Small intestine (tissue), 7 donors: ENCODE results near the gene FAM228B. TPM values are rescaled to one million over a fixed set of nuclear protein-coding genes. Genes with fewer than 3 reads are reported as not detected.

ENCODE experiments used
- DNase-seq, 2 donors: peaks; one replicate each; pipeline versions ENCODE4 v3.0.0 to v3.0.0-alpha.2; 2013
- FAIRE-seq: peaks from 2 replicates; lab custom pipeline; 2012; peaks lifted over from hg19 to GRCh38; lab: Jason Lieb, UNC
- H3K27ac ChIP-seq, 3 donors: one replicate each; pipeline ENCODE4 v1.5.1; 2013; ENCODE audit warnings: low read length in 2 of 3, mild to moderate bottlenecking in 2 of 3, control low read depth in 1 of 3, inconsistent platforms in 1 of 3, low read depth in 1 of 3, moderate library complexity in 1 of 3
- H3K27me3 ChIP-seq, 3 donors: one replicate each; pipeline ENCODE4 v1.6.1; 2013; ENCODE audit warnings: low read length in 3 of 3, inconsistent platforms in 1 of 3; ENCODE audit not compliant: control insufficient read depth in 3 of 3, insufficient read depth in 3 of 3
- H3K36me3 ChIP-seq, 3 donors: one replicate each; pipeline ENCODE4 v1.6.1; 2013; ENCODE audit warnings: low read length in 3 of 3, inconsistent platforms in 1 of 3, low read depth in 1 of 3, mild to moderate bottlenecking in 1 of 3, moderate library complexity in 1 of 3; ENCODE audit not compliant: control insufficient read depth in 3 of 3, insufficient read depth in 2 of 3
- H3K4me1 ChIP-seq, 3 donors: one replicate each; pipeline ENCODE4 v1.6.1; 2013; ENCODE audit warnings: low read length in 2 of 3, inconsistent platforms in 1 of 3, low read depth in 1 of 3, mild to moderate bottlenecking in 1 of 3, moderate library complexity in 1 of 3; ENCODE audit not compliant: control insufficient read depth in 3 of 3, insufficient read depth in 2 of 3
- H3K4me3 ChIP-seq, 3 donors: one replicate each; pipeline ENCODE4 v1.5.1; 2013; ENCODE audit warnings: low read length in 3 of 3, control low read depth in 1 of 3, inconsistent platforms in 1 of 3, low read depth in 1 of 3, mild to moderate bottlenecking in 1 of 3, moderate library complexity in 1 of 3
- H3K9me3 ChIP-seq, 2 donors: one replicate each; pipeline ENCODE4 v1.6.1; 2013; ENCODE audit warnings: low read depth in 1 of 2, low read length in 1 of 2; ENCODE audit not compliant: control insufficient read depth in 2 of 2, insufficient read depth in 1 of 2
- WGBS, 3 donors: extraction: QIAGEN DNeasy Blood & Tissue Kit; methylation state at CpG; one replicate each; pipeline ENCODE4 v1.1.7; 2013; 5-methylcytosine and 5-hydroxymethylcytosine counted together
- polyA plus RNA-seq, 4 donors: library from polyadenylated mRNA; stranded (reverse) in 3 of 4; unstranded in 1 of 4; fragments of 200-250 nt in 3 of 4; fragments of 120-200 nt in 1 of 4; gene quantifications; one replicate each; pipeline versions ENCODE4 v1.2.1 to v1.2.3, GENCODE V29; 2013
- donor health status: healthy with polysubstance abuse.
- donor health status: control.
- donor health status: control.
- donor health status: Bipolar disorder and iron deficiency.
- donor health status: healthy.

The FAM228B gene
- polyA plus RNA-seq, 4 donors = 2.9 to 8.4 (median 3.9) TPM

DNA sequence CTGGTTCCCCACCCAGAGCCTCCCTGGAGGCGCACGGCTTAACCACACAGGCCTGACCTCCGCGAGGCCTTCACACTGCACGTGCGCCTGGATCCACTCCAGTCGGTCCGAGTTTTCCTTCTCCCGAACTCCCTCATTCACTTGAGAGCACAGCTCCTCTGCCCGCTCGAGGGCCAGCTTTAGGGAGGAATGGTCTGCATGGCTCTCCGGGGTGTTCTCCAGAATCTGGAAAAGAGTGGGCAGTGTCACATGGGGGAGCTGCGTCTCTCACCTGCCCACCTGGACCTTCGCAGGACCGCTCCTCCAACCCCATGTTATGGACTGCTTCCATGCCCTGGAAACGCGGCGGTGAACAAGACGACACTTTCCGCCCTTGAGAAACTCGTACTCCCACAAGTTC lies 87.5 kb downstream of the FAM228B start:
- no peak overlapping the region for H3K27ac ChIP-seq
- WGBS, 3 donors = 96 to 97% (median 97%) methylated on average over 21 of the region's 21 CpGs
- H3K36me3 ChIP-seq = peaks cover 22 to 63% (median 35%) of the 10 kb centered on the region in 3 donors
- H3K4me3 ChIP-seq = no peak overlapping the region
- H3K4me1 ChIP-seq = no peaks in the 10 kb centered on the region
- H3K9me3 ChIP-seq = no peaks in the 10 kb centered on the region
- no peaks in the 10 kb centered on the region for H3K27me3 ChIP-seq
- DNase-seq (no peak), FAIRE-seq (no peak)

DNA sequence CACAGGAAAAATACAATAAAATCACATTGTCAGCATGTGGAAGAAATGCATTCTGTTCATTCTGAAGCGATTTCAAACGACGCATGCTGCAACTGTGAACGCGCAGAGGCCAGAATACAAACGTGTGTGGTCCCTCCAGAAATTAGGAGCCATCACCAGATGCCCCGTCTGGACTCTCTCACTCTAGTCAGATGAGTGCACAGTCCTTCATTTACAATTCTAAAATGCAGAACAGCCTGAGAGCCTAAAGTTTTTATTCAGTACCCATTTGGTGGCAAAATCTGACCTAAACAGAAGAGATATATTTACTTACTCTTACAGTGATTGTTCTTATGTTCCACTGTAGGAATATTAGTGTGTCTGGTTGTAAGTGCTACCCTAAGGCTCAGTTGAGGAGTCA lies 88.1 kb downstream of the FAM228B start:
- WGBS, 3 donors = 73 to 88% (median 82%) methylated on average over 7 of the region's 7 CpGs
- peaks cover 20 to 67% (median 33%) of the 10 kb centered on the region in 3 donors for H3K36me3 ChIP-seq

DNA sequence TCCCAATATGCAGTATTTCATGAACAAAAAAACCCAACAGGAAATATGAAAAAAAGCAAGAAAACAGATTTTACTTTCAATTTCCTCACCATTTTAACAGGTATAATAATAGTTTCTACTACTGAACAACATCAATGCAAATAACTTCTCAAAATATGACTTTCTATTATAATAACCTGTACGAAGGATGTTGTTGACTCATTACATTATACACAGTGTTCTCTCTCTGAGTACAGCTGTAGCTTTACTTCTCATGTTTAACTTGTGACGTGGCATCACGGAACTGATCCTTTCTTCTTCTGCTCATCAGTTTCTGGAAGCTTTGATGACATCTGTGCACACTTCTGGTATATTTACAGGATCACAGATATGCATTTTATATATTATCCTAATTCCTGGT lies 91.6 kb downstream of the FAM228B start:
- no peaks in the 10 kb centered on the region for H3K27me3 ChIP-seq
- no peaks in the 10 kb centered on the region for H3K9me3 ChIP-seq
- H3K4me3 ChIP-seq = no peak overlapping the region
- no peak for DNase-seq
- peaks cover 14 to 48% (median 14%) of the 10 kb centered on the region in 3 donors for H3K36me3 ChIP-seq
- no peaks in the 10 kb centered on the region for H3K4me1 ChIP-seq
- FAIRE-seq = no peak
- 81 to 86% (median 82%) methylated on average over 3 of the region's 3 CpGs for WGBS, 3 donors
- no peak overlapping the region for H3K27ac ChIP-seq

More for the DNA sequence above, 88.1 kb downstream of the FAM228B start:
- Histone ChIP-seq H3K27ac (no peak overlapping the region), H3K4me3 (no peak overlapping the region), H3K27me3 (no peaks in the 10 kb centered on the region), H3K9me3 (no peaks in the 10 kb centered on the region), H3K4me1 (no peaks in the 10 kb centered on the region)
- no peak for FAIRE-seq
- DNase-seq = no peak

Other genes with a start within 250 kb of the FAM228B start
- gene ATAD2B, start 196.3 kb upstream of the FAM228B start, polyA plus RNA-seq = 10 to 100 TPM in 1 of 4 donors, 1 to 10 TPM in 3; 4.0 to 12.3 (median 6.9) TPM
- gene UBXN2A, start 183.0 kb upstream of the FAM228B start, polyA plus RNA-seq = 10 to 100 TPM in 3 of 4 donors, 1 to 10 TPM in 1; 8.7 to 20.0 (median 13.8) TPM
- gene MFSD2B, start 113.4 kb upstream of the FAM228B start, polyA plus RNA-seq = under 1 TPM in 2 of 4 donors, not detected in 2; 0.07 to 0.13 TPM
- 1 to 10 TPM; 1.4 to 6.1 (median 2.2) TPM for gene WDCP, start 76.1 kb upstream of the FAM228B start, polyA plus RNA-seq
- gene FKBP1B, start 73.7 kb upstream of the FAM228B start, polyA plus RNA-seq = 100 to 1,000 TPM in 1 of 4 donors, 10 to 100 TPM in 2, 1 to 10 TPM in 1; 4.8 to 106 (median 49.2) TPM
- gene SF3B6, start 47.1 kb upstream of the FAM228B start, polyA plus RNA-seq = 100 to 1,000 TPM; 114 to 260 (median 210) TPM
- gene TP53I3, start 38.6 kb upstream of the FAM228B start, polyA plus RNA-seq = 100 to 1,000 TPM in 2 of 4 donors, 10 to 100 TPM in 2; 32.2 to 420 (median 184) TPM
- under 1 TPM in 2 of 4 donors, not detected in 2; 0.27 to 0.66 TPM for gene PFN4, start 135 bp upstream of the FAM228B start, polyA plus RNA-seq
- gene FAM228A, start 51.6 kb downstream of the FAM228B start, polyA plus RNA-seq = under 1 TPM in 3 of 4 donors, not detected in 1; 0.16 to 0.54 (median 0.34) TPM
- gene ITSN2, start 237.1 kb downstream of the FAM228B start, polyA plus RNA-seq = 10 to 100 TPM; 16.3 to 37.1 (median 29.5) TPM